Central memory CD8-positive, alpha-beta T cell (primary cell): ENCODE data around the gene TRIM41.

Source experiments
- ATAC-seq: fragments of 150-1000 bp; cut with Tn5 transposase; replicated peaks from 2 replicates; pipeline ENCODE4 v1.10.0; 2022; ENCODE audit warnings: mild to moderate bottlenecking, moderate FRiP score, moderate number of reproducible peaks; ENCODE audit not compliant: poor library complexity, severe bottlenecking; ENCODE audit errors: extremely low read depth
- DNase-seq, 2 donors: peaks; one replicate each; pipeline ENCODE4 v3.0.0; 2021; ENCODE audit warnings: low spot score in 2 of 2
- H3K27ac Mint-ChIP-seq: one replicate; pipeline ENCODE4 v1.8.0; 2022; ENCODE audit warnings: low read depth, mild to moderate bottlenecking, moderate library complexity, mixed read lengths
- H3K27me3 Mint-ChIP-seq: one replicate; pipeline ENCODE4 v1.8.0; 2022; ENCODE audit warnings: mixed read lengths
- H3K36me3 Mint-ChIP-seq: one replicate; pipeline ENCODE4 v1.8.0; 2022; ENCODE audit warnings: mild to moderate bottlenecking, moderate library complexity, mixed read lengths; ENCODE audit not compliant: insufficient read depth
- H3K4me1 Mint-ChIP-seq: one replicate; pipeline ENCODE4 v1.8.0; 2022; ENCODE audit warnings: mixed read lengths
- H3K4me3 Mint-ChIP-seq: one replicate; pipeline ENCODE4 v1.8.0; 2022; ENCODE audit warnings: mild to moderate bottlenecking, moderate library complexity, mixed read lengths
- H3K9me3 Mint-ChIP-seq: one replicate; pipeline ENCODE4 v1.8.0; 2022; ENCODE audit warnings: mixed read lengths

The TRIM41 gene

DNA sequence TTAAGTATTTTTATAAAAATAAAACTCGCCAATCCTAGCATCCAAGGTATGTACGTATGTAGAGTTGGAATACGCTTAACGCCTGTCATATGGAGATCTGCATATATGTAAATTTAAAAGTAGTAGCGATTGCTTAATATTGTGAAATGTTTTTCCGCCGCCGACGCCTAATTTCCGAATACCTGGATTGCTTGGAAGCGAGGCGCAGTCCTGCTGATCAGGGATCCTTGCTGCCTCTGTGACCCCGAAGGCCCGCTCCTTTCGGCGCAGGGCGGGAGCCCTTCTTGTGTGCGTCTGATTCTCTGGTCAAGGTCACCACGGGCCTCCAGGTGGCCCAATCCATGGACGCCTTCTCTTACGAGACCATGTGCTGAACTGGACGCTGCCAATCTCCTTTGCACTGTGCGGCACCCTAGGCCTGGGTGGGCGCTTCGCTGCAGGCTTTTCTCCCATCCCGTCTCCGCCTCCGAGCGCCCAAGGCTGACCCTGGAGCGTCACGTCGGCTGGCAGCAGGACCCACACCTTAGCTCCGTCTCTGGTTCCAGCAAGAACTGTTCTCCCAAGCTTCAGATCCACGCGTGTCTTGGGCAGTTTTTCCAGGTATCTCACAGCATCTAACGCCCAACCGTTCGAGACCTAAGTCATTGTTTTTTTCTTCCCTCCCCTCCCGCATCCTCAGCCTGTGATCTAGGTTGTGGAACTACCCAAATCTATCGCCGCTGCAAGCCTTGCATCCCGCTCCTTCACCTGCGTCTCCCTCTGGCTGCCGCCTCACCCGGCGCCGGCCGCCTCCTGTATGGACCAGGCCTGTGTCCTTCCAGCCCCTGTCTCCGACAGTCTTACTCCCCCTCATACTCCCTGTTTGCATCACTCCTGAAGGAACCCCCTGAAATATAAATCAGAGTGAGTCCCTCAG lies 3.6 kb upstream of the TRIM41 start:
- peak overlapping the region; percentile 64 for H3K4me3 Mint-ChIP-seq
- peaks cover 68% of the 10 kb centered on the region for H3K4me1 Mint-ChIP-seq
- H3K27me3 Mint-ChIP-seq, result peaks cover 10% of the 10 kb centered on the region
- H3K36me3 Mint-ChIP-seq, result peaks cover 69% of the 10 kb centered on the region
- H3K9me3 Mint-ChIP-seq, result peaks cover 6% of the 10 kb centered on the region
- ATAC-seq, result no peak
- no peak for DNase-seq
- H3K27ac Mint-ChIP-seq, result peak overlapping the region; percentile 92

GRCh38 chr5:181220178-181220515 lies 2.9 kb upstream of the TRIM41 start:
- Mint-ChIP-seq H3K4me1 (peaks cover 71% of the 10 kb centered on the region), H3K27me3 (peaks cover 10% of the 10 kb centered on the region), H3K27ac (peak overlapping the region; percentile 92), H3K4me3 (peak overlapping the region; percentile 64), H3K36me3 (peaks cover 69% of the 10 kb centered on the region), H3K9me3 (peaks cover 6% of the 10 kb centered on the region)
- ATAC-seq (no peak), DNase-seq (no peak)

- peaks cover 10% of the 10 kb centered on the region for H3K27me3 Mint-ChIP-seq
- H3K27ac Mint-ChIP-seq, result peak overlapping the region; percentile 93
- peaks cover 6% of the 10 kb centered on the region for H3K9me3 Mint-ChIP-seq
- peaks cover 75% of the 10 kb centered on the region for H3K4me1 Mint-ChIP-seq
- peak in 1 of 2 donors; percentile 78 for DNase-seq
- H3K36me3 Mint-ChIP-seq, result peaks cover 68% of the 10 kb centered on the region
- peak overlapping the region; percentile 90 for H3K4me3 Mint-ChIP-seq
- ATAC-seq, result no peak
Observed at GRCh38 chr5:181221105-181221791, 1.8 kb upstream of the TRIM41 start.

GRCh38 chr5:181221792-181222629 lies 1.1 kb upstream of the TRIM41 start:
- Mint-ChIP-seq H3K4me1 (peaks cover 71% of the 10 kb centered on the region), H3K36me3 (peaks cover 65% of the 10 kb centered on the region), H3K27me3 (peaks cover 10% of the 10 kb centered on the region), H3K9me3 (peaks cover 6% of the 10 kb centered on the region), H3K4me3 (peak overlapping the region; percentile 90), H3K27ac (peak overlapping the region; percentile 93)
- DNase-seq, result peak; percentile 96 to 100
- peak; percentile 37 for ATAC-seq

GRCh38 chr5:181222630-181223057 lies 437 bp upstream of the TRIM41 start:
- H3K27ac Mint-ChIP-seq, result peak overlapping the region; percentile 93
- ATAC-seq, result peak; percentile 6
- no peak for DNase-seq
- peaks cover 62% of the 10 kb centered on the region for H3K36me3 Mint-ChIP-seq
- peak overlapping the region; percentile 90 for H3K4me3 Mint-ChIP-seq
- peaks cover 68% of the 10 kb centered on the region for H3K4me1 Mint-ChIP-seq
- peaks cover 10% of the 10 kb centered on the region for H3K27me3 Mint-ChIP-seq
- peaks cover 6% of the 10 kb centered on the region for H3K9me3 Mint-ChIP-seq

GRCh38 chr5:181223729-181224389 lies 778 bp downstream of the TRIM41 start:
- Mint-ChIP-seq H3K27ac (peak overlapping the region; percentile 93), H3K4me3 (peak overlapping the region; percentile 90), H3K36me3 (peaks cover 54% of the 10 kb centered on the region), H3K9me3 (peaks cover 6% of the 10 kb centered on the region), H3K27me3 (peaks cover 10% of the 10 kb centered on the region), H3K4me1 (peaks cover 59% of the 10 kb centered on the region)
- DNase-seq, result no peak
- ATAC-seq, result no peak

DNA sequence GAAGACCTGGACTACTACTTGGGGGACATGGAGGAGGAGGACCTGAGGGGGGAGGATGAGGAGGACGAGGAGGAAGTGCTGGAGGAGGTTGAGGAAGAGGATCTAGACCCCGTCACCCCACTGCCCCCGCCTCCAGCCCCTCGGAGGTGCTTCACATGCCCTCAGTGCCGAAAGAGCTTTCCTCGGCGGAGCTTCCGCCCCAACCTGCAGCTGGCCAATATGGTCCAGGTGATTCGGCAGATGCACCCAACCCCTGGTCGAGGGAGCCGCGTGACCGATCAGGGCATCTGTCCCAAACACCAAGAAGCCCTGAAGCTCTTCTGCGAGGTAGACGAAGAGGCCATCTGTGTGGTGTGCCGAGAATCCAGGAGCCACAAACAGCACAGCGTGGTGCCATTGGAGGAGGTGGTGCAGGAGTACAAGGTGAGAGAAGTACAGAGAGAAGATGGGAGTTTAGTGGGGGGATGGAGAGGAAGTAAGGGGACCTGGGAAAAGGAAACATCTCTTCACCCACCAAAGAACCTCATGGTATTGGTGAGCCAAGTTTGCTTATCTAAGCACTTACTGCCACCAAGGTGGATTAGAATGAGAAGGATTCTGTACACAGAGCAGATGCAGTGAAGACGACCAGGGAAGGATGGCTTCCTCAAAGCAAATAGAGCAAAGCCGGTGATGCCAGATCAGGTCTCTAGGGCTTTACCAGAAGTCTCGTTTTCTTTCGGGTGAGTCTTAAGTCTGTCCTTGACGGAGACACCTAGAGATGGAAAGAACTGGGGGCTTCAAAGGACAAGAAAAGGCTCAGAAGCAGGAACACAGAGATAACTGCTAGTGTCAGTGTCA lies 1.5 kb downstream of the TRIM41 start:
- H3K9me3 Mint-ChIP-seq, result peaks cover 6% of the 10 kb centered on the region
- H3K4me1 Mint-ChIP-seq, result peaks cover 65% of the 10 kb centered on the region
- ATAC-seq (no peak), DNase-seq (no peak)
- H3K27me3 Mint-ChIP-seq, result peaks cover 10% of the 10 kb centered on the region
- H3K27ac Mint-ChIP-seq, result peak overlapping the region; percentile 93
- H3K36me3 Mint-ChIP-seq, result peaks cover 55% of the 10 kb centered on the region
- peak overlapping the region; percentile 90 for H3K4me3 Mint-ChIP-seq

DNA sequence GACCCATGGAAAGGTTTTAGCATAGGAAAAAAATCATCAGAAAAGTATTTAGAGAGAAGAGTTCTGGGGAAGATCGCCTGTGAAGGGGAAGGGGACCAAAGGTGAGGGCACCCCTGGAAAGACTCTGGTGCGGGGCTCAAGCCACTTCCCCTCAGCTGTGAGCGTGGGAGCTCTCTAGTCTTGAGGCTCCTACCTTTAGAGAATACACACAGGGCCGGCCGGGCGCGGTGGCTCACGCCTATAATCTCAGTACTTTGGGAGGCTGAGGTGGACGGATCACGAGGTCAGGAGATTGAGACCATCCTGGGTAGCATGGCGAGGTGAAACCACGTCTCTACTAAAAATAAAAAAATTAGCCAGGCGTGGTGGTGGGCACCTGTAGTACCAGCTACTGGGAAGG lies 6.9 kb downstream of the TRIM41 start:
- no peak for DNase-seq
- H3K9me3 Mint-ChIP-seq, result no peaks in the 10 kb centered on the region
- H3K36me3 Mint-ChIP-seq, result peaks cover 44% of the 10 kb centered on the region
- no peak overlapping the region for H3K4me3 Mint-ChIP-seq
- no peaks in the 10 kb centered on the region for H3K27me3 Mint-ChIP-seq
- H3K27ac Mint-ChIP-seq, result peak overlapping the region; percentile 0
- H3K4me1 Mint-ChIP-seq, result peaks cover 31% of the 10 kb centered on the region
- no peak for ATAC-seq

DNA sequence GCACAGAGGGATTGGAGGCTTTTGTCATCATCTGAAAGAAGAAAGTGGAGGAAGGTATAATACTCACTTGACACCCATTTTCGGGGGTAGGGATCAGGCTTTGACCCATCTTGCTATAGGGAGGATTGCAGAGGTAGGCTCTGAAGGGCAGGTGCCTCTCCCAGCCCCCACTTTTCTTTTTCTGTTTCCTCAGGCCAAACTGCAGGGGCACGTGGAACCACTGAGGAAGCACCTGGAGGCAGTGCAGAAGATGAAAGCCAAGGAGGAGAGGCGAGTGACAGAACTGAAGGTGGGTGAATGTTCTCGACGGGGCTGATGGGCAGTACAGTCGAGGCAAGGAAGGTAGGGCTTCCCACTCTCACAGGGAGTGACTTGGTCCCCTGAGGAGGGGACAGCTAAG lies 7.5 kb downstream of the TRIM41 start:
- Mint-ChIP-seq H3K4me3 (no peak overlapping the region), H3K27ac (peak overlapping the region; percentile 0), H3K9me3 (no peaks in the 10 kb centered on the region), H3K27me3 (no peaks in the 10 kb centered on the region), H3K4me1 (peaks cover 28% of the 10 kb centered on the region), H3K36me3 (peaks cover 50% of the 10 kb centered on the region)
- DNase-seq, result no peak
- ATAC-seq, result no peak

DNA sequence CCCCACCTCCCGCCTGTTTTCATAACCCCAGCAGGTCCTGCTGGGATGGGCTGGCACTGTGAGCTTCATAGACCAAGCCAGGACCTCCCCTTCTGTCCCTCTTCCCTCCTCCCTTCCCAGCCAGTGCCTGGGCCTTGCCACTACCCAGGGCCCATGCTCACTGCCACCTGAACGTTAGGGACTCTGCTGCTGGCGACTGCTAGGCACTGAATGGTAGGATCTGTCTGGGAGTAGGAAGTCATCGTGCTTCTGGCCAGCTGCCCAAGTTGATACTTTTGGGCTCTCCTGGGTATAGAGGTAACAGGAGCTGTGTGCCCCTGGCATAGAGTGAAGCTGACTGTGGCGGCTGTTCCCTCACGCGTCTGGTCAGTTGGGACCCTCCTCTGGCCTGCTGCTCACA lies 8.4 kb downstream of the TRIM41 start:
- Mint-ChIP-seq H3K9me3 (no peaks in the 10 kb centered on the region), H3K27ac (no peak overlapping the region), H3K27me3 (no peaks in the 10 kb centered on the region), H3K4me3 (no peak overlapping the region), H3K4me1 (peaks cover 25% of the 10 kb centered on the region), H3K36me3 (peaks cover 58% of the 10 kb centered on the region)
- ATAC-seq, result no peak
- DNase-seq, result no peak

DNA sequence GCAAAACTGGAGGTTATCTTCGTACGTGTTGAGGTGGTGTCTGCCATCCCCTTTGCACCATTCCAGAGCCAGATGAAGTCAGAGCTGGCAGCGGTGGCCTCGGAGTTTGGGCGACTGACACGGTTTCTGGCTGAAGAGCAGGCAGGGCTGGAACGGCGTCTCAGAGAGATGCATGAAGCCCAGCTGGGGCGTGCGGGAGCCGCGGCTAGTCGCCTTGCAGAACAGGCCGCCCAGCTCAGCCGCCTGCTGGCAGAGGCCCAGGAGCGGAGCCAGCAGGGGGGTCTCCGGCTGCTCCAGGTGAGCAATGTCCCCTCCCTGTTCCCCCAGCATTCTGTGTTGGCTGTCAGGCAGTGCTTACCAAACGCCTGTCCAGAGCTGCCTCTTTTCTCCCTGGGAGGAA lies 9.5 kb downstream of the TRIM41 start:
- Mint-ChIP-seq H3K4me3 (no peak overlapping the region), H3K27me3 (no peaks in the 10 kb centered on the region), H3K4me1 (peaks cover 25% of the 10 kb centered on the region), H3K27ac (no peak overlapping the region), H3K36me3 (peaks cover 67% of the 10 kb centered on the region), H3K9me3 (no peaks in the 10 kb centered on the region)
- DNase-seq (no peak), ATAC-seq (no peak)
